NCI-H187 treated with DMSO at 0.1 percent for 48 hours (cell line): Measurements from ENCODE around the gene SLC50A1.
A peak's percentile ranks its signal among the peaks of the same experiment; 100 is the strongest.
"Not testable (repeated sequence)": the region's sequence is repeated elsewhere in the genome, so short reads cannot be mapped to it uniquely, and the experiment has no call there.

Experiments
- DNase-seq: peaks from one replicate; lab custom pipeline; 2025; lab: John Stamatoyannopoulos, UW

Gene SLC50A1

GRCh38 chr1:155134880-155135414 is 705 bp upstream of the SLC50A1 start:
- DNase-seq = no peak

- no peak for DNase-seq
Observed at GRCh38 chr1:155136748-155137147, 1.1 kb downstream of the SLC50A1 start.

- DNase-seq = no peak
Observed at GRCh38 chr1:155137154-155137949, 1.7 kb downstream of the SLC50A1 start.

- DNase-seq = peak; percentile 71
Observed at GRCh38 chr1:155139895-155140629, 4.4 kb downstream of the SLC50A1 start, which contains the start of gene DPM3. Gene DPM3 (minus strand): TSS chr1:155140531. CDS start chr1:155140240, 291 bp downstream.

GRCh38 chr1:155140630-155140953 is 4.9 kb downstream of the SLC50A1 start:
- no peak for DNase-seq

- no peak for DNase-seq
Observed at GRCh38 chr1:155141749-155142148, 6.1 kb downstream of the SLC50A1 start.

GRCh38 chr1:155145491-155145890 is 9.8 kb downstream of the SLC50A1 start:
- no peak for DNase-seq

GRCh38 chr1:155155996-155156643 is 20.5 kb downstream of the SLC50A1 start:
- not testable (repeated sequence) for DNase-seq

- no peak for DNase-seq
Observed at GRCh38 chr1:155158991-155159390, 23.3 kb downstream of the SLC50A1 start.

GRCh38 chr1:155160128-155160527 is 24.5 kb downstream of the SLC50A1 start:
- no peak for DNase-seq

- DNase-seq = not testable (repeated sequence)
Observed at GRCh38 chr1:155162631-155163030, 27.0 kb downstream of the SLC50A1 start.

GRCh38 chr1:155163785-155164184 is 28.1 kb downstream of the SLC50A1 start:
- DNase-seq = not testable (repeated sequence)

- DNase-seq = not testable (repeated sequence)
Observed at GRCh38 chr1:155164625-155165024, 29.0 kb downstream of the SLC50A1 start.

GRCh38 chr1:155166051-155166470 is 30.4 kb downstream of the SLC50A1 start:
- no peak for DNase-seq

- DNase-seq = no peak
Observed at GRCh38 chr1:155166471-155167165, 31.0 kb downstream of the SLC50A1 start.

- DNase-seq = peak; percentile 19
Observed at GRCh38 chr1:155167166-155168104, 31.8 kb downstream of the SLC50A1 start.

GRCh38 chr1:155168105-155168445 is 32.4 kb downstream of the SLC50A1 start:
- DNase-seq = not testable (repeated sequence)

- no peak for DNase-seq
Observed at GRCh38 chr1:155168456-155169210, 33.0 kb downstream of the SLC50A1 start.

GRCh38 chr1:155169541-155169940 is 33.9 kb downstream of the SLC50A1 start:
- DNase-seq = no peak
